AG20443 (cell line): ENCODE measurements around the gene VPS13A.
A peak's percentile ranks its signal among the peaks of the same experiment; 100 is the strongest.
"Not testable (repeated sequence)": the region's sequence is repeated elsewhere in the genome, so short reads cannot be mapped to it uniquely, and the experiment has no call there.

Source experiments
- DNase-seq: peaks from one replicate; pipeline ENCODE4 v3.0.0; 2012; ENCODE audit warnings: low spot score, mixed read lengths

VPS13A gene

DNA sequence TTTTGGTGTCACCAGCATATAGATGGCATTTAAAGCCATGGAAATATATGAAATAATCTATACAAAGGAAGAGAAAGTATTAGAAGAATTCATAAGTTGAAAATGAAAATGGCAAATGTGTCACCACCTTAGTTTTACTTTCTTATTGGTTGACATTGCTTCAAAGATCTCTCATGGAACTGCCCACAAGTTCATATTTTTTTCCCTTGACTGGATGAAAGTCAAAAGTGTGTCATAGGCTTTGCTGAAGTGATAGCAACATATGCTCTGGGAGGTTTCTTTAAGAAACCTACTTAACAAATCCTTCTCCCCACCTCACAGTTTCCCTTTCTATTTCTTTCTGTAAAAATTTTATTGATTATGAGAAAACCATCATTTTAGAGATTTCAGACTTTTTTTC, 127.2 kb downstream of the VPS13A start:
- DNase-seq: no peak

DNA sequence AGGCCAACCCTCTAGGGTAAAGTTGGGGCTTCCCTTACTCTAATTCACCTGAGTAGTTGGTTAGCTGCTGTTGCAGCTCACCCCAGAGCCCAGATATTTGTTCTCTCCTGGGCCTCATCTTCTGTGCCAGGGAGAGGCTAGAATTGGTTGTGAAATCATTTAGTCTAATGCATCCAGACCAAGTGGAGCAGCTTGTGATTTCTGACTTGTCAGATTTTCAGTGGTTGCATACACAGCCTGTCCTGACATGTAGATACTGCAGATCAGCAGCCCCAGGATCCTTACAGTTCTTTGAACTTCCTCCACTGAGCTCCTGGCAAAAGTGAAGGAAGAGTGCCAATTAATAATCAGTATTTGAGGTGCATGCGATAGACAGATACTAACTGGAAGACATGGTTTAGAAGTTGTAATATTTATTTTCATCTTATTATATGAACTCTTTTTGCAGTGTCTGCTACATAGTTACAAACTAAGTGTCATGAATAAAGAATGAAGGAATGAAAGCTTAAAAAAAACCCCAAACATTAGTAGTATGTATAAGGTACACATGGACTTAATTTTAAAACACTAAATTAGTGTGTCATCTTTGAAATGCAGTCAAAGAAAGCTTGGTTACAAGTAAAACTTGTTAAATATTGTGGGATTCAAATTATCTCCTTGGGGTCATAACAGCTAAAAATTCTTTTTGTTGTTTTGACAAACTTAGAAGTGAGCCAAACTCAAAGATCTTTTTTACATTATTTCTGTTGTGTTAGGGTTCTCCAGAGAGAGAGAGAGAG, 128.5 kb downstream of the VPS13A start:
- DNase-seq: peak; percentile 35

DNA sequence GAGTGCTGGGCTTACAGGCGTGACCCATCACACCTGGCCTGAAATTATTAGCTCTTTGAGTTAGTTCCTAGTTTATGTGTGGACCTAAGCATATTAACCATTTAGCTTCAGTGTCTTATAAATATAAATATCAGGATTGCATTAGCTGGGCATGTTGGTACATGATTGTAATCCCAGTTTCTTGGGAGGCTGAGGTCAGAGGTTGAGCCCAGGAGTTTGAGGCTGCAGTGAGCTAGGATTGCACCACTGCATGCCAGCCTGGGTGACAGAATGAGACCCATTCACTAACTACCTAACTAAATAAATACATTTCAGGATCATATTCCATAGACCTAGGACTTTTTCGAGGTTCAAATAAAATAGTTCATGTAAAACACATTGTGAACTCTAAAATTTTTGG, 129.8 kb downstream of the VPS13A start:
- no peak for DNase-seq

DNA sequence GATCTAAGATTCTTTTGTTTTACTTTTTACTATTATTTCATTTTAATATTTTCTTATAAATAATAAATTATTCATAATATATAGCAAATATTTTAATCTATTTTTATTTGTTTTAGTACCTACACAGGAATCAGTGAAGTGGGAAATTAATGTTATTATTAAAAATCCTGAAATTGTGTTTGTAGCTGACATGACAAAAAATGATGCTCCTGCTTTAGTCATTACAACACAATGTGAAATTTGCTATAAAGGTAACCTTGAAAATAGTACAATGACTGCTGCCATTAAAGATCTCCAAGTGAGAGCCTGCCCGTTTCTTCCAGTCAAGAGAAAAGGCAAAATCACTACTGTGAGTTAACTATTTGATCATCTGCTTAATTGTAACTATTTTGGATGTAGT, 138.7 kb downstream of the VPS13A start:
- DNase-seq: no peak

DNA sequence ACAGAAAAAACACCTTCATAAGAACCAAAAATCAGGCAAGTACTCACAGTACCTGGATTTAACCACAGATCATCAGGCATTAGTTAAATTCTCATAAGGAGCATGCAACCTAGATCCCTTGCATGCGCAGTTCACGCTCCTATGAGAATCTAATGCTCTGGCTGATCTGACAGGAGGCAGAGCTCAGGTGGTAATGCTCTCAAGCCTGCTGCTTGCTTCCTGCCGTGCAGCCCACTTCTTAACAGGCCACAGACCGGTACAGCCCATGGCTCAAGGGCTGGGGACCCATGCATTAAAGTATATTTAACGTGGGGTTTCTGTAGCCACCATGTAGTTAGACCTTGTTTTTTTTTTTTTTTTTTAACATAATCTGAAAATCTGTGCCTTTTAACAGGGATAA, 147.7 kb downstream of the VPS13A start:
- no peak for DNase-seq

DNA sequence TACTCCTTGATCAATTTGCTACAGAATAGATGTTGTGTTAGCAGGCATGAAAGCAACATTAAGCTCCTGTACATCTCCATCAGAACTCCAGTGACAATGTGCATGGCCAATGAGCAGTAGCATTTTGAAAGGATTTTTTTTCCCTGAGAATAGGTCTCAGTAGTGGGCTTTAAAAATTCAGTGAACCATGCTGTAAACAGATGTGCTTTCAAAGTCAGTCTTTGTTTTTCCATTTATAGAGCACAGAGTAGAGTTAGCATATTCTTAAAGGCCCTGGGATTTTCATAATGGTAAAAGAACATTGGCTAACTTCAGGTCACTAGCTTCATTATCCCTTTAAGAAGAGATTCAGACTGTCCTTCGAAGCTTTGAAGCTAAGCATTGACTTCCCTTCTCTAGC, 150.8 kb downstream of the VPS13A start:
- DNase-seq: no peak

DNA sequence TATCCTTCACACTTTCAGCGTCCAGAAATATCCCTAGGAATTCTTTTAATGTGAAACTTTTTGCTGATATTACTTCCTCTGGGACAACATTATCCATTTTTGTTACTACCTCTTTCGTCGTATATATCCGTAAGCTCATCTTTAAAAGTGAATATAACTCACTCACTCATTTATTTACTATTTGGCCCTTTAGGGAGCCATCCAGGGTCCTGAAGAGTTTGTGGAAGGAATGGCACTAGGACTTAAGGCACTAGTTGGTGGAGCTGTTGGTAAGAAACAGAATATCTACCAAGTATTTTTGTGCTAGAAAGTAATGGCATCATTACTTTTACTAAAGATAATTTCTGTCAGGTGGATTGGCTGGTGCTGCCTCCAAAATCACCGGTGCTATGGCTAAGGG, 192.7 kb downstream of the VPS13A start:
- no peak for DNase-seq

DNA sequence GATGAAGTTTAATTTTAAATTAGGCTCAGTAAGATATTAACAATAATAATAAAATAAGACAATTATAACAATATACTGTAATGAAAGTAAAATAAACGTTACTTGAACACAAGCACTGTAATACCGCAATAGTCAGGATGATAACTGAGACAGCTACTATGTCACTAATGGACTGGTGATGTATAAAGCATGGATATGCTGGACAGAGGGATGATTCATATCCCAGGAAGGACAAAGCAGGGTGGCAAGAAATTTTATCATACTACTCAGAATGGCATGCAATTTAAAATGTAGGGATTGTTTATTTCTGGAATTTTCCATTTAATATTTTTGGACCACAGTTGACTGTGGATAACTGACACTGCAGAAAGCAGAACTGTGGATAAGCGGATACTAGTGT, 196.9 kb downstream of the VPS13A start:
- no peak for DNase-seq

DNA sequence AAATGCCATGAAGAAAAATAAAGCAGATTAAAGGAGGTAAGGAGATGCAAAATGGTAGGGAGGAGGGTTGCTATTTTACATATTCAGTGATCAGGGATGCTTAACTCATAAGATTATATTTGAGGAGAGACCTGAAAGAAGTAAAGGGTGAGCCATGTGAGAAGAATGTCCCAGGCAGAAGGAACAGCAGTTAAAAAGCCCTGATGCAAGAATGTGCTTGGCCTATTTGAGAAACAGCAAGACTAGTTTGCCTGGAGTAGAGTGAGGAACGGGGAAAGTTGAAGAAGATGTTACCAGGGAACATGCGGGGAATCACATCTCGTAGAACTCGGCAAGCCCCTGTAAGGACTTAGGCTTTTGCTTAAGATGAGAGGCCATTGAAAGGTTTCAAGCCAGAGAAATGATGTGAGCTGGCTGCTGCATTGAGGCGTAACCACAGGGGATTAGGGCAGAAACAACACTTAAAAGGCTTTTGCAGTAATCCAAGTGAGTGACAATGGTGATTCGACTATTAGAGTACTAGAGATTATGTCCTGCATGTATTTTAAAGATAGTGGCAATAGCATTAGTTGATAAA, 198.7 kb downstream of the VPS13A start:
- DNase-seq: peak; percentile 7

DNA sequence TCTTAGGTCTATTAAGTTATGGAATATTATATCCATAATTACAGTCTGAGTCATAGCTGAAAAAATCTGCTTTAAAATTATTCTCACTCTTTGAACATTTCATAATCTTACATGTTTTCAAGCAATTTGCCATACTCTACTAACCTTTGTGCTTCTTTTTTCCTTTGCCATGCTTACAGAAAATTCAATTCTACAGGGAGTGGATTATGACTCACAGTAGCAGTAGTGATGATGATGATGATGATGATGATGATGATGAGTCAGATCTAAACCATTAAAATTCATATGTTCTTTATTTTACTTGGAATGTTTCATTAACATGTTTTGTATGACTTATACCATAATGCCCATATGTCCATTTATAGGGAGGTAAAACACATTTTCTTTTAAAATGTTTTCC, 207.1 kb downstream of the VPS13A start:
- DNase-seq: peak; percentile 15

DNA sequence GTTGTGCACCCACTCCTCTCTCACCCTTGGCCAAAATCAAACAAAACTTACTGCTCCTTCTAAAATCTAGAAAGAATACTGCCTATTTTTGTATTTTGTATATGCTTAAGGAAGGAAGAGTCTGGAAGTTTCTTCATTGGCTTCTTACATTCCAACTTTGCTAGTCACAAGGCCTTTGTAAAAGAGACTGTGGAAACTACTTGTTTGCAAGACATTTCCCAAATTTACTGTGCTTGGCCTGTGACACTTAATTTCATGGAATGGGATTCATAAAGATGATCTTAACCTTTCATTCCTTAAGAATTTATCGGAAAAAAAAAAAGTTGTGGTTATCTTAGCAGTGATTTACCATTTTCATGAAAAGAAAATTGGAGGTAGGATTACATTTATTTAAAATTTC, 208.9 kb downstream of the VPS13A start:
- DNase-seq: peak; percentile 10

DNA sequence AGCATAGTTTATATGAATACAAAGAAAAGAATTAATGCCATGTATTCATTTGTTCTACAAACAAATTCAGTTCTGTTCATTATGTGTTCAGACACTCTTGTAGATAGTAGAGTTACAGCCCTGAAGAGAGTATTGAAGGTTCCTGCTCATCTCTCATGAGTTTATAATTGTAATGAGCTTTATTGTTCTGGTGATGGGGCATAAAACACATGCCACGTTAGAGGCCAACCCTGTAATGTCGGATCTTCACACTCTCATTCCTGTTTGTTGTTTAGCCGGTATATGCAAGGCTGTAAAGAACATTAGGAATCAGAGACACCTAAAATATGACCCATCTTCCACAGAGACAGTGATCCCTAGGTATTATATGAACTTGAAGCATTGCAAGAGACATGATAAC, 214.5 kb downstream of the VPS13A start:
- no peak for DNase-seq

DNA sequence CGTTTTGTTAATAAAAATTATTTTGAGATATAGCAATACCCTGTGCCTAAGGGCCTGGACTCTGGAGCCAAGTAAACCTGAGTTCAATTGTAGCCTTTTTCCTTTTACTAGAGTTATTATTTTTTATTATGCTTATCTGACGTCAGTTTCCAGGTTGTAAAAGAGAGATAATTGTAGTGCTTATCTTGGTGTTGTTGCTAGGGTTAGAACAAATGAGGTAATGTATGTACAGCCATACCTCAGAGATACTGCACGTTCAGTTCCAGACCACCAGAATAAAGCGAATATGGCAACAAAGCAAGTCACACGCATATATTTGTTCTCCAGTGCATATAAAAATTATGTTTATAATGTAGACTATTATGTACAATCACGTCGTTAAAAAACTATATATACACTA, 215.0 kb downstream of the VPS13A start:
- DNase-seq: no peak

DNA sequence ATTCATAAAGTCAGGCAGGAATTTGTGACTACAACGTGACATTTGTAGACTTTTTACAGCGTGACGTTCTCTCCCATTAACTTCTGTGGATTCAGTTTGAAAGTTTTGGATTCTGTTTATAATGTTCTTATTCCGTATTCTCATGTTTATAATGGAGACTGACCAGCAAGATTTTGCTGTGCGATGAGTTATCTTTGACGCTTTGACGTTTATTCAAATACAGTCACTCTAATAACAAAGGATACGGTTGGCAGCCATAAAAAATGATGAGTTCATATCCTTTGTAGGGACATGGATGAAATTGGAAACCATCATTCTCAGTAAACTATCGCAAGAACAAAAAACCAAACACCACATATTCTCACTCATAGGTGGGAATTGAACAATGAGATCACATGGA, 221.2 kb downstream of the VPS13A start:
- not testable (repeated sequence) for DNase-seq

DNA sequence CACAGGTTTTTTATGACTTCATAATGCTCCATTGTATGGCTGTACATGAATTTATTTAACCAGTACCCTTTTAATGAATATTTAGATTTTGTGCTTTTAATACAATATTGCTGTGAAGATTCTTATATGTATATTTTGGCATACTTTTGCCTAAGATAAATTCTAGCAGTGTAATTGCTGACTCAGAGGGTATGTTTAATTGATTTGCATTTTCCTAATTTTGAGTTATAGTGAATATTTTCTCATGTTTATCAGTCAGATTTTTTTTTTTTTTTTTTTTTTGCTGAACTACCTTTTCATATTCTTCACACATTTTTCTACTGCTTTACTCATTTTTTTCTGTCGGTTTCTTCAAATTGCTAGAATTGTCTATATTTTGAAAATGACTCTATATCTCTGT, 222.6 kb downstream of the VPS13A start:
- DNase-seq: no peak

DNA sequence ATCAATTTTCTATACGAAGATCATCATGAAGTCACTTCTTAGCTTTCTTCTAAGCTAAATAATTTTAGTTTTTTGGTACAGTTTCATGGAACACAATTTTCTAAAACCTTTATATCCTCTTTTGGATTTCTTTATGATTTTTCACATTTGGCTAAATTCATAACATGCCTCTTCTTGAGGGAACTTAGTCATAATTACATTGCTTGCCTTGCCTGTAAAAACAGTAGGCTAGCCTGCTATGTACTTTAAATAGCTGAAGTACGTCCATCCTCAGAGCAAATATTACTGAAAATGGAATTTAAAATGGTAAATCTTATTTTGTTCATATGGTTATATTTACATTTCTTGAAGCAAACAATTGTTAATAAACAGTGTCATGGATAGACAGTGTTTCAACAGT, 225.0 kb downstream of the VPS13A start:
- DNase-seq: no peak

DNA sequence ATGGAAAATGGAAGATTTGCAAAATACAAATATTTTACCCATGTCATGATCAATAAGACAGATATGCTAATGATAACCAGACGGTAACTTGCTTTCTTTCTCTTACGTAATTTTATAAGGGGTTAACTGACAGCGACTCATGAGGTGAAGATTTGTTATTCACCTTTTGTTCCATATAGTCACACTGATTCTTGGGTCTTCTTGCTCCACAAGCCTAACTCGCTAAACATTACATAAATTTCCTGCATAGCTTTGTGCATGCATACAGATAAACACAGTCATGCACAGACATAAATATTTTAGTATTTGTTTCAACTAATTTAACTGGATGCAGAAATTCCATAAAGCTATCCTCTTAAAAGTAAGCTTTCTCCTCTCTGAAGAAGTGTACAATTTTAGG, 225.9 kb downstream of the VPS13A start:
- DNase-seq: no peak

DNA sequence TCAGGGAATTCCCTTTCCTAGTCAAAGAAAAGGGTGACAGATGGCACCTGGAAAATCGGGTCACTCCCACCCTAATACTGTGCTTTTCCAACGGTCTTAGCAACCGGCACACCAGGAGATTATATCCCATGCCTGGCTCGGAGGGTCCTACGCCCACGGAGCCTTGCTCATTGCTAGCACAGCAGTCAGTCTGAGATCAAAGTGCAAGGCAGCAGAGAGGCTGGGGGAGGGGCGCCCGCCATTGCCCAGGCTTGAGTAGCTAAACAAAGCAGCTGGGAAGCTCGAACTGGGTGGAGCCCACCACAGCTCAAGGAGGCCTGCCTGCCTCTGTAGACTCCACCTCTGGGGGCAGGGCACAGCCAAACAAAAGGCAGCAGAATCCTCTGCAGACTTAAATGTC, 231.2 kb downstream of the VPS13A start:
- not testable (repeated sequence) for DNase-seq

DNA sequence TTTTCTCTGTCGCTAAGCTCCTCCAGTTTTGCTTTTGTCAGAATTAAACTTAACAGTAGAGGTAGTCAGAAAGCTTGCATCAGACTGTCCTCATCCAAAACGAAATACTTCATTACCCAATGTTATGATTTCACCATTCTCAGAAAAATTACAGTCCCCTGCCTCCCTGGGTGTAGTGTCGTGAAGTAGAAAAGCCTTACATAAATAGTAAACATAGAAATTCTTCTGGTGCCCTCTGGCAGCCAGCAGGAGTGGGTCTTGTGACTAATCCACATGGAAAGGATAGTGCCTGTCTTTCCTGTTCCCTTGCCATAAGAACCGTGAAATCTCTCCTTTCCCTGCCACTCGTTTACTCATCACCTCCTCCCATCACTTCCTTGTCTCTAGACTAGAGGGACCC, 240.2 kb downstream of the VPS13A start:
- DNase-seq: peak; percentile 69

DNA sequence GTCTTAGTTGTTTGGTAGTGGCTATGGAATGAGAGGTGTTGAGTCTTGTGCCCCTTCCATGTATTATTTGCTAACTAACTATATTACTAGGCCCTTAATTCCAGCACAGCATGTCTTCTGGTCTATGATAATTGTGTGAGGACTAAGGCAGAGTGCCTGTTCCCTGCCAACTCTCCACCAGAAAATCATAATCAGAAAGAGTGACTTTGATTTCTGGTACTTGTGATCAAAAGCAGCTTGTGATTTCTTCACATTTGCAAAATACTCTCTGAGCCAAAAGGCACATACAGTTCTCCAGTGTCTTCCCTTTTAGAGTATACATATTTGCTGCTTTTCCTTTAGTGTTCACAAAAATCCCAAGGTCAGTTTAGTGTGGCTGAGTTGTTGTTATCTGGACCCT, 240.9 kb downstream of the VPS13A start:
- DNase-seq: no peak

DNA sequence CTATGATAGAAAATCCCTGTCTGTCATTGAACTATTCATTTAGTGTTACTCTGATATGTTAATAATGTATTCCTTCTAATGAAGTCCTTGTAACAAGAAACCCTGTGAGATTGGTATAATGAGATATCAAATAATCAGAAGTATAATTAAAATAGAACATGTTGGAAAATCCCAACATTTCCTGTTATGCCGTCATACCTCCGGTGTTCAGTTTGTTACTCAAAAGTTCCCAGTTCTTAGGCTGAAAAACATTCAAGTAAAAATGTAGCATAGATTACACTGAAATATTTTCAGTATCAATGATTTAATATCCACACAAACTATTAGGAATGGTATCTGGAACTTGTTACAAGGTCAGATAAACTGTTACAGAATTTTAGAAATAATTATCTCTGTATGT, 243.3 kb downstream of the VPS13A start:
- DNase-seq: no peak

DNA sequence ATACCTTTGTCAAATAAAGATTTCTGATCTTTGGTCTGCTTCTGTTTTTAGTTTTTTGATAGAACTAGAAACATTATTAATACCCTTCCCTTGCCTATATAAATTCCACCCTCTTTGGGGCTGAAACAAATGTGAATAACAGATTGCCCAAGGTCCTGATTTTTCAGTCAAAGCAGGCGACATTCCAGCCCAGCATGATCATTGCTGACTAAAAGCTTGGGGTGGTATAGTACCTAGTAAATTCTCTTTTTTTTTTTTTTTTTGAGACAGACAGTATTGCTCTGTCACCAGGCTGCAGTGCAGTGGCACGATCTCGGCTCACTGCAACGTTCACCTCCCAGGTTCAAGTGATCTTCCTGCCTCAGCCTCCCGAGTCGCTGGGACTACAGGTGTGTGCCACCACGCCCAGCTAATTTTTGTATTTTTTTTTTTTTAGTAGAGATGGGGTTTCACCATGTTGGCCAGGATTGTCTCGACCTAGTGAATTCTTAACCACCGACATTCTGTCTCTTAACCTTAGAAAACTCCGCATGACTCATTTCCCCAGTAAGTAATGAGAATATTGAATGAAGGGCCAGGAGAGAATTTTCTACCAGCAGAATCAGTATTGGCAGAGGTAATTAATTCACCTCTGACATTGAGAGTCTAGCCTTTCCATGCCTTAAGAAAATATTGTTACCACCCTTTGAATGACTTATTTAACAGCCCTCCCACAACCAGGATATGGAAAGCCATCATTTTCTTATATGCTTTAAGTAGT, 244.4 kb downstream of the VPS13A start:
- DNase-seq: no peak

DNA sequence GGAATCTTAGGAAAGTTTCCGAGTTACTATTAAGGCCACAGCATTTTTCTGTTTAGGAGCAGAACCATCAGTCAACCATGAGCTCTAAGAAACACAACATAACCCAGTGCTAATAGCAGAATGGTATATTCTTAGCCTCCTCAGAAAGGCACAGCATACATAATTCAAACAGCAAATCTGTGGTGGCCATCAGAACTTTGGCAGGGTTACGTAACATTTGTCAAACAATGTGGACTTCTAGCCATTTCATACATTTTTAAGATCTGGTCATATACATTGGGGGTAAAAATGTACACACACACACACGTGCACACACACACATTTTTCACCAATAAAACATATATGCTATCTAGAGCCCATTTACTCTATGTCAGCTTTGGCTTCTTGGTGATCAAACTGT, 245.6 kb downstream of the VPS13A start:
- no peak for DNase-seq
